Osteocyte (in vitro differentiated cells): ENCODE data around the gene PTPRC. TPM values are rescaled to one million over a fixed set of nuclear protein-coding genes. Genes with fewer than 3 reads are reported as not detected.

Source experiments
- DNase-seq: peaks from one replicate; pipeline ENCODE4 v3.0.0; 2021; ENCODE audit warnings: mixed read lengths; ENCODE audit not compliant: unreplicated experiment; ENCODE audit errors: extremely low spot score
- H3K27ac Mint-ChIP-seq: one replicate; pipeline ENCODE4 v1.8.0; 2021; ENCODE audit warnings: mild to moderate bottlenecking, mixed read lengths; ENCODE audit not compliant: unreplicated experiment
- H3K27me3 Mint-ChIP-seq: one replicate; pipeline ENCODE4 v1.8.0; 2021; ENCODE audit warnings: mixed read lengths; ENCODE audit not compliant: unreplicated experiment
- H3K36me3 Mint-ChIP-seq: one replicate; pipeline ENCODE4 v1.8.0; 2021; ENCODE audit warnings: mixed read lengths; ENCODE audit not compliant: unreplicated experiment
- H3K4me1 Mint-ChIP-seq: one replicate; pipeline ENCODE4 v1.8.0; 2021; ENCODE audit warnings: mixed read lengths; ENCODE audit not compliant: unreplicated experiment
- H3K4me3 Mint-ChIP-seq: one replicate; pipeline ENCODE4 v1.8.0; 2021; ENCODE audit warnings: mild to moderate bottlenecking, moderate library complexity, mixed read lengths; ENCODE audit not compliant: unreplicated experiment
- H3K9me3 Mint-ChIP-seq: one replicate; pipeline ENCODE4 v1.8.0; 2021; ENCODE audit warnings: mixed read lengths; ENCODE audit not compliant: unreplicated experiment
- CTCF ChIP-seq: fragments of 200-600 bp; sonication (generic); IDR thresholded peaks from 2 replicates; pipeline ENCODE4 v1.5.0; 2021; ENCODE audit warnings: antibody characterized with exemption, mild to moderate bottlenecking, moderate library complexity
- total RNA-seq: library from RNA; stranded (reverse); gene quantifications from 2 replicates; pipeline ENCODE4 v1.2.1, GENCODE V29; 2021

PTPRC gene
- total RNA-seq, 1 donor from 2014 or later = not detected

DNA sequence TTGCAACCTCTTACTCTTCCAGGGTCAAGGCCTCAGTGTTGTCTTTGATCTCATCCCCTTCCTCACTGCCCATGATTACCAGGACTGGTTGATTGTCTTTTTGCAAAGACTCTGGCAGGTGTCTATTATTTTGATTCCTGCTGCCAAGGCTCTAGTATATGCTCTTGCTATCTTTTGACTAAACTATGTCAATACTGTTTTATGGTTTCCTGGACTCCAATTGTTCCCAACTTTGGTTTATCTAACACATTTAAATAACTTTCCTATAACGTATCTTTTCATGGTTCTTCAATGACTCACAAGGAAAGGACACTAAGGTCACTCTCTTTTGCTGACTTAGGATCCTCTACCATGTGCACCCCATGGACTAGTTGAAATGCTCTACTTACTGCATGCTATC is 141.5 kb downstream of the PTPRC start:
- Mint-ChIP-seq H3K4me1 (peaks cover 15% of the 10 kb centered on the region), H3K36me3 (peaks cover 2% of the 10 kb centered on the region), H3K27ac (no peak overlapping the region), H3K4me3 (no peak overlapping the region), H3K9me3 (peaks cover 3% of the 10 kb centered on the region), H3K27me3 (no peaks in the 10 kb centered on the region)
- TF ChIP-seq CTCF = no peak
- DNase-seq = no peak

DNA sequence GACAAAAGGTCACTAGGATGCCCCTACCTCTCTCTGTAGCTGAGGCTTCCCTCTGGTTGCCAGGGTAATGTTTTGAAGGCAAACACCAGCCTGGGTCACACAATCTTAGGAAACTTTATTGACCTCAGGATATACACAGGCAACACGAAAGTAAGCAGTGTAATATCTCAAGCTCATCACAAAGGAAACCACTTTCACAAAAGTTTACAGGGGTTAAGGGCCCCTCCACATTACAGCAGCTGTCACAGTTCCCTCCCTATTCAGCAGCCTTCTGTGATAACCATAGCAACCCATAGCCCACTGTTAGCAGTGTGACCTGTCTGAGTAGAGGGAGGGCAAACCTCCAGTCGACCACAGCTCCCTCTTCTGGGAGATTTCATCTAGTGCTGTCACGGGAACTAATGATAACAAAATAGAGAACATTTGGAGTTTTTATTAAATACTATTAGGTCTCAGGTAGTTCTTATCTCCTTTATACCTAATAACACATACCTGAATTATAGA is 149.8 kb downstream of the PTPRC start:
- Mint-ChIP-seq H3K27ac (peak overlapping the region; percentile 42), H3K9me3 (peaks cover 3% of the 10 kb centered on the region), H3K4me1 (peaks cover 10% of the 10 kb centered on the region), H3K27me3 (no peaks in the 10 kb centered on the region), H3K4me3 (no peak overlapping the region), H3K36me3 (no peaks in the 10 kb centered on the region)
- peak; percentile 42 for TF ChIP-seq CTCF
- DNase-seq = no peak

DNA sequence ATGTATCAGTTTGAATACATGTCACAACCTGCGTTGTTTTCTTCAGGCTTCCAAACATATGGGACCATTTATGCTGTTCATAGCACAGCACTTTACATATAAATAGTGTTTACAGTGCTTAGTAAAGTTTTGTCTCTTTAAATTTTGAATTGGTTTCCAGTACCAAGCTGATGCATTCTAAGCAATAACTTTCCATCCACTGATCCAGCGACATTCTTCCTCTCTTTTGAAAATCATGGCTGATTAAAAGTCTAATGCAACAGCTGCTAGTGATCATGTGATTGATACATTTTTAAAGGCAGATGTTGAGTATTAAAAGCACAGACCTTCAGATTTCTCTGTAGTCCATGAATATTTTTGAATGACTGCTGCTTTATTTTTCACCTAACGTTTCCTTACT is 154.9 kb downstream of the PTPRC start:
- Mint-ChIP-seq H3K27ac (no peak overlapping the region), H3K4me1 (peaks cover 7% of the 10 kb centered on the region), H3K36me3 (peaks cover 9% of the 10 kb centered on the region), H3K27me3 (no peaks in the 10 kb centered on the region), H3K4me3 (no peak overlapping the region), H3K9me3 (peaks cover 14% of the 10 kb centered on the region)
- no peak for TF ChIP-seq CTCF
- DNase-seq = no peak

- peaks cover 9% of the 10 kb centered on the region for H3K36me3 Mint-ChIP-seq
- H3K27ac Mint-ChIP-seq = peak overlapping the region; percentile 24
- H3K4me1 Mint-ChIP-seq = peaks cover 5% of the 10 kb centered on the region
- no peaks in the 10 kb centered on the region for H3K27me3 Mint-ChIP-seq
- H3K9me3 Mint-ChIP-seq = peaks cover 14% of the 10 kb centered on the region
- H3K4me3 Mint-ChIP-seq = no peak overlapping the region
- no peak for TF ChIP-seq CTCF
- DNase-seq = no peak
These were observed 155.7 kb downstream of the PTPRC start for GRCh38 chr1:198794498-198794897.

GRCh38 chr1:198797656-198798055 is 158.8 kb downstream of the PTPRC start:
- DNase-seq = no peak
- H3K4me3 Mint-ChIP-seq = no peak overlapping the region
- H3K9me3 Mint-ChIP-seq = peaks cover 11% of the 10 kb centered on the region
- H3K27ac Mint-ChIP-seq = no peak overlapping the region
- no peaks in the 10 kb centered on the region for H3K27me3 Mint-ChIP-seq
- no peak for TF ChIP-seq CTCF
- peaks cover 9% of the 10 kb centered on the region for H3K36me3 Mint-ChIP-seq
- peaks cover 5% of the 10 kb centered on the region for H3K4me1 Mint-ChIP-seq
